HEK293 (cell line): ENCODE measurements around the gene MITF.

Experiments used
- CTCF ChIA-PET: fragments of 350-600 bp; formaldehyde crosslinking; extraction: SDS; loops from one replicate; lab custom pipeline; 2021; ENCODE audit warnings: antibody characterized with exemption; lab: Yijun Ruan, JAX
- POLR2A ChIA-PET: fragments of 300-600 bp; formaldehyde crosslinking; extraction: SDS; loops from one replicate; lab custom pipeline; 2020; ENCODE audit warnings: antibody characterized with exemption, inconsistent platforms; lab: Yijun Ruan, JAX
- H3K27ac ChIP-seq: fragments of 200-500 bp; sonication (Bioruptor generic); 2 replicates; pipeline ENCODE4 v1.5.1; 2014; ENCODE audit warnings: low read depth, low read length, control low read depth, inconsistent platforms; ENCODE audit errors: extremely low read depth
- H3K36me3 ChIP-seq, 2 experiments: fragments of 200-500 bp in 1 of 2; sonication (Bioruptor generic) in 1 of 2; 1 replicate in 1 of 2; 2 replicates in 1 of 2; pipeline ENCODE4 v1.5.1; 2014 to 2017; ENCODE audit warnings: inconsistent platforms in 2 of 2, low read length in 2 of 2; ENCODE audit not compliant: control insufficient read depth in 2 of 2, insufficient read depth in 1 of 2
- H3K4me1 ChIP-seq: fragments of 200-500 bp; sonication (Bioruptor generic); 2 replicates; pipeline ENCODE4 v1.5.1; 2014; ENCODE audit warnings: mild to moderate bottlenecking, low read length, inconsistent platforms; ENCODE audit not compliant: control insufficient read depth, insufficient read depth
- H3K4me3 ChIP-seq: 2 replicates; pipeline ENCODE4 v1.5.1; 2011; ENCODE audit warnings: low read depth, mild to moderate bottlenecking, control low read depth, low read length, moderate library complexity
- H3K9me3 ChIP-seq: fragments of 200-500 bp; sonication (Bioruptor generic); 2 replicates; pipeline ENCODE4 v1.5.1; 2014; ENCODE audit warnings: low read depth, low read length, inconsistent platforms; ENCODE audit not compliant: control insufficient read depth, insufficient read depth
- BCL11A ChIP-seq: fragments of 450-650 bp; formaldehyde crosslinking; IDR thresholded peaks from 2 replicates; pipeline ENCODE4 v1.5.1; 2016; ENCODE audit warnings: low read depth, missing biosample characterization, missing genetic modification characterization
- GLIS2 ChIP-seq: fragments of 450-650 bp; formaldehyde crosslinking; IDR thresholded peaks from 2 replicates; pipeline ENCODE4 v1.5.1; 2016; ENCODE audit warnings: missing biosample characterization, missing genetic modification characterization
- HOXA7 ChIP-seq: sonication (generic); formaldehyde crosslinking; IDR thresholded peaks from 2 replicates; pipeline ENCODE4 v1.8.1; 2022; ENCODE audit warnings: missing genetic modification reagents, borderline replicate concordance
- KLF10 ChIP-seq: fragments of 450-650 bp; IDR thresholded peaks from 2 replicates; pipeline ENCODE4 v1.5.1; 2018; ENCODE audit warnings: missing biosample characterization, mild to moderate bottlenecking, missing genetic modification characterization
- PRDM1 ChIP-seq: fragments of 450-650 bp; formaldehyde crosslinking; IDR thresholded peaks from 2 replicates; pipeline ENCODE4; 2016; ENCODE audit warnings: missing biosample characterization, missing genetic modification characterization
- SP3 ChIP-seq: fragments of 450-650 bp; formaldehyde crosslinking; IDR thresholded peaks from 2 replicates; pipeline ENCODE4 v1.5.1; 2016; ENCODE audit warnings: missing biosample characterization, missing genetic modification characterization
- ZNF112 ChIP-seq: fragments of 450-650 bp; formaldehyde crosslinking; IDR thresholded peaks from 2 replicates; pipeline ENCODE4 v1.5.0; 2017; ENCODE audit warnings: missing biosample characterization, missing genetic modification characterization
- ZNF19 ChIP-seq: fragments of 450-650 bp; formaldehyde crosslinking; IDR thresholded peaks from 2 replicates; pipeline ENCODE4; 2016; ENCODE audit warnings: missing biosample characterization, missing genetic modification characterization, low read depth
- ZNF274 ChIP-seq, 2 experiments: fragments of 200-500 bp in 1 of 2; fragments of 450-650 bp in 1 of 2; sonication (Bioruptor generic) in 1 of 2; formaldehyde crosslinking in 1 of 2; IDR thresholded peaks; 2 replicates each; pipeline versions ENCODE4 v1.5.1 to v1.6.1; 2014 to 2016; ENCODE audit warnings: borderline replicate concordance in 1 of 2, inconsistent platforms in 1 of 2, low read length in 1 of 2, missing biosample characterization in 1 of 2, missing genetic modification characterization in 1 of 2
- ZNF423 ChIP-seq: fragments of 450-650 bp; formaldehyde crosslinking; IDR thresholded peaks from 2 replicates; pipeline ENCODE4 v1.5.1; 2016; ENCODE audit warnings: missing biosample characterization, missing genetic modification characterization
- ZNF48 ChIP-seq: fragments of 450-650 bp; formaldehyde crosslinking; IDR thresholded peaks from 2 replicates; pipeline ENCODE4 v1.5.1; 2016; ENCODE audit warnings: missing biosample characterization, missing genetic modification characterization
- ZNF501 ChIP-seq: fragments of 450-650 bp; formaldehyde crosslinking; IDR thresholded peaks from 2 replicates; pipeline ENCODE4 v1.5.1; 2016; ENCODE audit warnings: missing biosample characterization, missing genetic modification characterization
- ZNF510 ChIP-seq: fragments of 450-650 bp; formaldehyde crosslinking; IDR thresholded peaks from 2 replicates; pipeline ENCODE4 v1.5.1; 2018; ENCODE audit warnings: mild to moderate bottlenecking, missing genetic modification characterization, missing biosample characterization; ENCODE audit not compliant: insufficient replicate concordance
- ZNF560 ChIP-seq: fragments of 450-650 bp; formaldehyde crosslinking; IDR thresholded peaks from 2 replicates; pipeline ENCODE4 v1.5.1; 2017; ENCODE audit warnings: missing biosample characterization, missing genetic modification characterization, borderline replicate concordance
- ZNF561 ChIP-seq: fragments of 450-650 bp; IDR thresholded peaks from 2 replicates; pipeline ENCODE4 v1.5.1; 2018; ENCODE audit warnings: missing biosample characterization, missing genetic modification characterization, borderline replicate concordance
- ZNF596 ChIP-seq: fragments of 450-650 bp; IDR thresholded peaks from 2 replicates; pipeline ENCODE4 v1.5.0; 2018; ENCODE audit warnings: missing biosample characterization, mild to moderate bottlenecking, missing genetic modification characterization, moderate library complexity
- ZNF629 ChIP-seq: fragments of 450-650 bp; formaldehyde crosslinking; IDR thresholded peaks from 2 replicates; pipeline ENCODE4 v1.5.1; 2017; ENCODE audit warnings: missing biosample characterization, missing genetic modification characterization
- ZNF707 ChIP-seq: fragments of 450-650 bp; formaldehyde crosslinking; IDR thresholded peaks from 2 replicates; pipeline ENCODE4 v1.5.1; 2016; ENCODE audit warnings: missing biosample characterization, missing genetic modification characterization
- ZNF777 ChIP-seq: fragments of 450-650 bp; formaldehyde crosslinking; IDR thresholded peaks from 2 replicates; pipeline ENCODE4 v1.5.1; 2017; ENCODE audit warnings: missing biosample characterization, missing genetic modification characterization, borderline replicate concordance
- ZNF830 ChIP-seq: fragments of 450-650 bp; IDR thresholded peaks from 2 replicates; pipeline ENCODE4 v1.5.0; 2018; ENCODE audit warnings: missing biosample characterization, missing genetic modification characterization, low read depth, mild to moderate bottlenecking, moderate library complexity
- TF ChIP-seq, protein P1 (sequence below): fragments of 450-650 bp; formaldehyde crosslinking; IDR thresholded peaks from 2 replicates; pipeline ENCODE4 v1.5.1; 2016; ENCODE audit warnings: missing biosample characterization, missing genetic modification characterization
- TF ChIP-seq, protein P2 (sequence below): fragments of 450-650 bp; formaldehyde crosslinking; IDR thresholded peaks from 2 replicates; pipeline ENCODE4 v1.5.1; 2016; ENCODE audit warnings: missing biosample characterization, missing genetic modification characterization, borderline replicate concordance

Gene MITF

DNA sequence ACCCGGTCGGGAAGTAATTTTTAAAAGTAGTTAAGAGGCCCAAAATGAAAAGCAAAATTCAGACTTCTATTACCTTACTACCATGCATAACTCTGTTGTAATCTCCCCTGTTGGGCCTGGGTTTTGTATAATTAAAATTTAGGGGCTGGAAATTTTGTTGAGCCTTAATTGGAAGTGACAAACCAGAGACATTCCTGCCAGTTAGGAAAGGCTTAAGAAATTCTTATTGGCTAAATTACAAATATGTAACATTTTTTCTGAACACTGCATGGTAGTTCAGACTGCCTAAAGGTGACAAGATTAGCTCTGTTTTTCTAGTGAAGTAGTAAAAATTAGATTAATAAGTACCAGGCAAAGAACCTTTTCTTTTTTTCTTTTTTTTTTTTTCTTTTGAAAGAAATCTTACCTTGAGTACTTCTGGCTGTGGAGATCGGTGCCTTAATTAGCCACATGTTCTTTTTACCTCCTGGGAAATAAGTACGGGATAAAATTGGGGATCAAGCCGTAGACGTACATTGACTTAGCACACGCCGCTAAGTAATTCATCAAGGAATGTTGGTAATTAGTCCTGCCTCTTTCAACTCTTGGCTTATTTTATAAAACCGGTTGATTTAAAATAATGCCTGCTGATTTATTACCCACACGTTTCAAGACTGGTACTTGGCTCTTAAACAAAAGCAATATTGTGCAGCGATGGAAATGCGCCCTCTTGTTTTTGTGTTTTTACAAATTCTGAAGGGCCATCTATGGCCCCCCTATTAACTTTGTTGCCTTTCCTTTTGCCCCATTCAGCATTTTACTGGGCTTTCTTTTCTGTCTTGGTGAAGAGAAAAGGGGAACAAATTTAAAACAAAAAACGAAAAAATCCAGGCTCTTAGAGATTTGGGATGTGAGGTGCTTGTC, 149.0 kb downstream of the MITF start (continued):
- TF ChIP-seq GLIS2 (no peak), ZNF510 (tag by site-specific recombination) (no peak), ZNF596 (no peak), PRDM1 (no peak), ZNF48 (tag by site-specific recombination) (no peak), HOXA7 (no peak)
- TF ChIP-seq, all 188 proteins: peak for 0

DNA sequence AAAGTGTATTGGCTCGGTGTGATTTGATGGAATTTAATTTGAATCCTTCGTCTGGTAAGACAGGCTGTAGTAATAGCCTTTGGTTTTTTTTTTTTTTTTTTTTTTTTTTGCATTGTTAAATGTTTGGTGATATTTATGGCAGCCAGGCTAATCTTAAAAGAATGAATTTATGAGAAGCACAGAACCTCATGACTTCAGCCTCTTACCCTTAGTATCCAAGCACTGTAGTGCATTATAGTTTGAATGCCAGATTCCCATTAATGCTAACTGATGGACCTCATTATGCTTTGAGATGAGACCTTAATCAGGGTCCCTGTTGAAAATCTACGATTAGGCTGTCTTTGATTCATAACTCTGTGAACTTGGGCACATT, 149.7 kb downstream of the MITF start:
- Histone ChIP-seq H3K4me3 (no peak overlapping the region), H3K4me1 (no peaks in the 10 kb centered on the region), H3K36me3 (no peaks in the 10 kb centered on the region), H3K27ac (no peak overlapping the region), H3K9me3 (no peaks in the 10 kb centered on the region)
- TF ChIP-seq ZNF777 (tag by site-specific recombination) = no peak
- no peak for TF ChIP-seq ZNF423 (tag by site-specific recombination)
- no peak for TF ChIP-seq BCL11A
- no peak for TF ChIP-seq HOXA7
- TF ChIP-seq, protein P1, sequence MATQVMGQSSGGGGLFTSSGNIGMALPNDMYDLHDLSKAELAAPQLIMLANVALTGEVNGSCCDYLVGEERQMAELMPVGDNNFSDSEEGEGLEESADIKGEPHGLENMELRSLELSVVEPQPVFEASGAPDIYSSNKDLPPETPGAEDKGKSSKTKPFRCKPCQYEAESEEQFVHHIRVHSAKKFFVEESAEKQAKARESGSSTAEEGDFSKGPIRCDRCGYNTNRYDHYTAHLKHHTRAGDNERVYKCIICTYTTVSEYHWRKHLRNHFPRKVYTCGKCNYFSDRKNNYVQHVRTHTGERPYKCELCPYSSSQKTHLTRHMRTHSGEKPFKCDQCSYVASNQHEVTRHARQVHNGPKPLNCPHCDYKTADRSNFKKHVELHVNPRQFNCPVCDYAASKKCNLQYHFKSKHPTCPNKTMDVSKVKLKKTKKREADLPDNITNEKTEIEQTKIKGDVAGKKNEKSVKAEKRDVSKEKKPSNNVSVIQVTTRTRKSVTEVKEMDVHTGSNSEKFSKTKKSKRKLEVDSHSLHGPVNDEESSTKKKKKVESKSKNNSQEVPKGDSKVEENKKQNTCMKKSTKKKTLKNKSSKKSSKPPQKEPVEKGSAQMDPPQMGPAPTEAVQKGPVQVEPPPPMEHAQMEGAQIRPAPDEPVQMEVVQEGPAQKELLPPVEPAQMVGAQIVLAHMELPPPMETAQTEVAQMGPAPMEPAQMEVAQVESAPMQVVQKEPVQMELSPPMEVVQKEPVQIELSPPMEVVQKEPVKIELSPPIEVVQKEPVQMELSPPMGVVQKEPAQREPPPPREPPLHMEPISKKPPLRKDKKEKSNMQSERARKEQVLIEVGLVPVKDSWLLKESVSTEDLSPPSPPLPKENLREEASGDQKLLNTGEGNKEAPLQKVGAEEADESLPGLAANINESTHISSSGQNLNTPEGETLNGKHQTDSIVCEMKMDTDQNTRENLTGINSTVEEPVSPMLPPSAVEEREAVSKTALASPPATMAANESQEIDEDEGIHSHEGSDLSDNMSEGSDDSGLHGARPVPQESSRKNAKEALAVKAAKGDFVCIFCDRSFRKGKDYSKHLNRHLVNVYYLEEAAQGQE = no peak
- no peak for TF ChIP-seq ZNF112
- no peak for TF ChIP-seq ZNF274 (IDR thresholded peaks at IDR 0.05; ENCODE audit: low read length)
- TF ChIP-seq ZNF274 (tag by site-specific recombination; IDR thresholded peaks at IDR 0.05; ENCODE audit: borderline replicate concordance) = no peak
- TF ChIP-seq, protein P2, sequence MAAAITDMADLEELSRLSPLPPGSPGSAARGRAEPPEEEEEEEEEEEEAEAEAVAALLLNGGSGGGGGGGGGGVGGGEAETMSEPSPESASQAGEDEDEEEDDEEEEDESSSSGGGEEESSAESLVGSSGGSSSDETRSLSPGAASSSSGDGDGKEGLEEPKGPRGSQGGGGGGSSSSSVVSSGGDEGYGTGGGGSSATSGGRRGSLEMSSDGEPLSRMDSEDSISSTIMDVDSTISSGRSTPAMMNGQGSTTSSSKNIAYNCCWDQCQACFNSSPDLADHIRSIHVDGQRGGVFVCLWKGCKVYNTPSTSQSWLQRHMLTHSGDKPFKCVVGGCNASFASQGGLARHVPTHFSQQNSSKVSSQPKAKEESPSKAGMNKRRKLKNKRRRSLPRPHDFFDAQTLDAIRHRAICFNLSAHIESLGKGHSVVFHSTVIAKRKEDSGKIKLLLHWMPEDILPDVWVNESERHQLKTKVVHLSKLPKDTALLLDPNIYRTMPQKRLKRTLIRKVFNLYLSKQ (tag by site-specific recombination) = no peak
- TF ChIP-seq SP3 (tag by site-specific recombination) = no peak
- TF ChIP-seq KLF10 (tag by site-specific recombination) = no peak
- TF ChIP-seq ZNF629 = no peak
- no peak for TF ChIP-seq ZNF561 (tag by site-specific recombination)
- no peak for TF ChIP-seq ZNF830 (tag by site-specific recombination)
- no peak for TF ChIP-seq ZNF596
- no peak for TF ChIP-seq ZNF707 (tag by site-specific recombination)
- no peak for TF ChIP-seq ZNF501 (tag by site-specific recombination)
- TF ChIP-seq ZNF560 (tag by site-specific recombination) = no peak
- no peak for TF ChIP-seq ZNF19 (tag by site-specific recombination)
- POLR2A ChIA-PET = no interaction called here
- CTCF ChIA-PET = no interaction called here
